HG03039 (cell line): ENCODE measurements around the gene PERM1.
"Not testable (repeated sequence)": the region's sequence is repeated elsewhere in the genome, so short reads cannot be mapped to it uniquely, and the experiment has no call there.

Experiments
- ATAC-seq: cut with Tn5 transposase; IDR thresholded peaks from one replicate; pipeline ENCODE4 v1.9.1; 2021; ENCODE audit warnings: mild to moderate bottlenecking, moderate library complexity; ENCODE audit not compliant: unreplicated experiment

The PERM1 gene, protein sequence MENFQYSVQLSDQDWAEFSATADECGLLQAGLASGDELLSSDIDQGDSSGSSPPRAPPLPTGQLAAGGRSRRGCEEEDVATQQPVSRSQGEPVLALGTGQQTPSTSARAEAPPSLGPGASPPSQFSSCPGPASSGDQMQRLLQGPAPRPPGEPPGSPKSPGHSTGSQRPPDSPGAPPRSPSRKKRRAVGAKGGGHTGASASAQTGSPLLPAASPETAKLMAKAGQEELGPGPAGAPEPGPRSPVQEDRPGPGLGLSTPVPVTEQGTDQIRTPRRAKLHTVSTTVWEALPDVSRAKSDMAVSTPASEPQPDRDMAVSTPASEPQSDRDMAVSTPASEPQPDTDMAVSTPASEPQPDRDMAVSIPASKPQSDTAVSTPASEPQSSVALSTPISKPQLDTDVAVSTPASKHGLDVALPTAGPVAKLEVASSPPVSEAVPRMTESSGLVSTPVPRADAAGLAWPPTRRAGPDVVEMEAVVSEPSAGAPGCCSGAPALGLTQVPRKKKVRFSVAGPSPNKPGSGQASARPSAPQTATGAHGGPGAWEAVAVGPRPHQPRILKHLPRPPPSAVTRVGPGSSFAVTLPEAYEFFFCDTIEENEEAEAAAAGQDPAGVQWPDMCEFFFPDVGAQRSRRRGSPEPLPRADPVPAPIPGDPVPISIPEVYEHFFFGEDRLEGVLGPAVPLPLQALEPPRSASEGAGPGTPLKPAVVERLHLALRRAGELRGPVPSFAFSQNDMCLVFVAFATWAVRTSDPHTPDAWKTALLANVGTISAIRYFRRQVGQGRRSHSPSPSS

DNA sequence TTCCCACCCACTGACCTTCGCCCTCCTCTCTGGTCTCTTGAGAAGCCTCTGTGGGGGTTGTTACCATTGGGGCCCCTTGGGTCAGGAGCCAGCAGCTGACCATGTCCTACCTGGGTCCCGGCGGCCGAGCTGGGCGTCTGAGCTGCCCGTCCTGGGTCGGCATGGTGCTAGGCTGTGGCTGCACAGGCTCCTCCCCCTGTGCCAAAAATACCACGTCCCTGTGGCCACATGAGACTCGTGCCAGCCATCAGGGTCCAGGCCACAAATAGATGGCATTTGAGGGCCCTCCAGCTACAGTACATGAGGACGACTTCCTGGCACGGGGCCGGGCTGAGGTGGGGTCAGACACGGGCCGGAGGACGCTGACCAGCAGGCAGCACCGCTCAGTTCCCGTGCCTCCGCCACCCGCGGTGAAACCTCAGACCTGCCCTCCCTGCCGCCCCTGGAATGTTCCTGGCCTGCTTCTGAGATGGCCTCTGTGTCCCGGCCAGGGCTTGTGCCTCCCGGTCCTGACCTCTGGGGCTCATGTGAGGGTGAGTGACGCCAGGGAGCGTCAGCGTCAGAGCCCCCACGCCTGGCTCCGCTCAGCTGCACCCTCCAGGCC, at the start of gene PERM1:
Gene PERM1, minus strand, starts transcription at position 139 of the 604 bp plus-strand sequence. CDS start 1,064 bp downstream, outside the sequence.
- ATAC-seq: no peak

DNA sequence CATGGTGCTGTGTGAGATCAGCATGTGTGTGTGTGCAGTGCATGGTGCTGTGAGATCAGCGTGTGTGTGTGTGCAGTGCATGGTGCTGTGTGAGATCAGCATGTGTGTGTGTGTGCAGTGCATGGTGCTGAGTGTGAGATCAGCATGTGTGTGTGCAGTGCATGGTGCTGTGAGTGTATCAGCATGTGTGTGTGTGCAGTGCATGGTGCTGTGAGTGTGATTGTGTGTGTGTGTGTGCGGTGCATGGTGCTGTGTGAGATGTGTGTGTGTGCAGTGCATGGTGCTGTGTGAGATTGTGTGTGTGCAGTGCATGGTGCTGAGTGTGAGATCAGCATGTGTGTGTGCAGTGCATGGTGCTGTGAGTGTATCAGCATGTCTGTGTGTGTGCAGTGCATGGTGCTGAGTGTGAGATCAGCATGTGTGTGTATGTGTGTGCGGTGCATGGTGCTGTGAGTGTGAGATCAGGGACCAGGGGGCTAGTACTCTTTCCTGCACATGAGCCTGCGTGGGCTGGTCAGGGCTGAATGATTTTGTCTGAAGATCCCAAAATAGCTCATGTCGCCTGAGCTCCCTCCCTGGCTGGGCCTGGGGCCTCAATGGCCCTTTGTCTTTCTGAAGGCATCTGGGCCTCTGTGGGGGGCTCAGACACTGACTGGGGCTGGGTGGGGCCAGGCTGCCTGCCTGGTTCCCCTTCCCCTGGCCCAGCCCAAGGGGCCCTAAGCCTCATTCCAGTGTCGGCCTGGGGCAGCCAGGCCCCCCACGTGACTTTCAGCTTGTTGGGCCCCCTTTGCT, 49.2 kb upstream of the PERM1 start:
- not testable (repeated sequence) for ATAC-seq

DNA sequence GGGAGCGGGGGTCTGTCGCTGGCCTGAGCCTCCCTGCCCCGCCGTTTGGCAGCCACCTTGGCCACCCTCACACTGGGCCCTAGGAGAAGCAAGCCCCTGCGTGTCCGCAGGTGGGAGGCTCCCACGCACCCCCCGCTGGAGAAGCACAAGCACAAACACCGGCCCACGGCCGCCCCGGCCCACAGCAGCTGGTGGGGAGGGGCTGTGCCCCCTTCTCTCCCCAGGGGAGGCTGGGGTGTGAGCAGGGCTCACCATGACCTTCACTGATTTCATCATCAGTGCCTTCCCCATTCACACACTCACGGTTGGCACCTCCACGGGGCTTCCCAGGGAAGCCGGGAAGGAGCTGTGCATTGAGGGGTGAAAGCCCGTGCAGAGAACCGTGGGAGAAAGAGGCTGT, 45.9 kb upstream of the PERM1 start:
- no peak for ATAC-seq

DNA sequence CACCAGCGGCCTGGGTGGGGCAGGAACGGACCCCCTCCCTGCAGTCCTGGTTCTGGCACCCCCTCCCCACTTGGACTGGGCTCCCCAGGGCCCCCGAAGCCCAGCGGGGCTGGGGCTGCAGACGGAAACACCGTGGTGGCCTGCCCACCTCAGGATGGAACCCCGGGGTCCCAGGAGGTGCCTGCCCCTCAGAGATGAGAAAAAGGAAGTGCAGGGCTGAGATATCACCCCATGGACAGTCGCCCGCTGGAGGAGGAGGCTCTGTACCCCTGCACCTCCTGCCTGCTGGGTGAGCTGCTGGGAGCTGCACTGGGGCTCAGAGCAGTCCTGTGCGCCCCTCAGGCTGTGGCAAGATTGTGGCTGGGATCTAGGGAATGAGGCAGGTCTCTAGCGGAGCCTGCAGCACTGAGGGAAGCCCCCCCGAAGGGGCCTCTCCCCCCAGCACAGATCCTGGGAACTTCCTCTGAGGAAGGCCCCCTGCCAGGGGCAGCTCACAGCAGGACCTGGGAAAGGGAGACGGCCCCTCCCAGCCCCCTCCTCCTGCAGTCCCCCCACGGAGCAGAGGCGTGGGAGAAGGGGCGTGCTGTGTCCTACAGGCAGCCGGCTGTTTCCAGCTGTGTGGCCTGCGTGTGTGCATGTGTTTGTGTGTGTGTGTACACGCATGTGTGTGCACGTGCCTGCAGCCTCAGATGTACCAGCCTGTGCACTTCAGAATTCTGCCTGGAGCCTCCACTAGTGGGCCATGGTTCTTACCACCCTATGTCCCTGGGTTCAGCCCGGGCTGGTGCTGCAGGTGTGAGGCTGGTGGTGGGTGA, 44.9 kb upstream of the PERM1 start:
- ATAC-seq: no peak

DNA sequence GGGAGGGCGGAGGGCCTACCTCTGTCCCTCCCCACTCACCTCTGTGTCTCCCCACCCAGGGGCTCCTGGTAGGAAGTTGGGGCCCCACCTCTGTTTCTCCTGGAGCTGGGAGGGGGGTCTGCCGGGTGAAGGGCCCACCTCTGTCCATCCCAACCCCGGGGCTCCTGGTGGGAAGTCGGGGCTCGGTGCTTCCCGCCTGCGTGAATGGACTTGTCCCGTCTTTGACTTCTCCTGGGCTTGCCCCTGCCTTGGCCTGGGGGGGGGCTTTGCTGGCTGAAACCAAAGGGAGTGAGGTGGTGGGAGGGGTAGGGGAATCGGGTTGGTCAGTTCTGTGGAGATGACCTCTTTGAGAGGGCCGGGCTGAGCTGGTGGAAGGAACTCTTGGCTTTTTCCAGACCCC, 43.8 kb upstream of the PERM1 start:
- ATAC-seq: no peak

DNA sequence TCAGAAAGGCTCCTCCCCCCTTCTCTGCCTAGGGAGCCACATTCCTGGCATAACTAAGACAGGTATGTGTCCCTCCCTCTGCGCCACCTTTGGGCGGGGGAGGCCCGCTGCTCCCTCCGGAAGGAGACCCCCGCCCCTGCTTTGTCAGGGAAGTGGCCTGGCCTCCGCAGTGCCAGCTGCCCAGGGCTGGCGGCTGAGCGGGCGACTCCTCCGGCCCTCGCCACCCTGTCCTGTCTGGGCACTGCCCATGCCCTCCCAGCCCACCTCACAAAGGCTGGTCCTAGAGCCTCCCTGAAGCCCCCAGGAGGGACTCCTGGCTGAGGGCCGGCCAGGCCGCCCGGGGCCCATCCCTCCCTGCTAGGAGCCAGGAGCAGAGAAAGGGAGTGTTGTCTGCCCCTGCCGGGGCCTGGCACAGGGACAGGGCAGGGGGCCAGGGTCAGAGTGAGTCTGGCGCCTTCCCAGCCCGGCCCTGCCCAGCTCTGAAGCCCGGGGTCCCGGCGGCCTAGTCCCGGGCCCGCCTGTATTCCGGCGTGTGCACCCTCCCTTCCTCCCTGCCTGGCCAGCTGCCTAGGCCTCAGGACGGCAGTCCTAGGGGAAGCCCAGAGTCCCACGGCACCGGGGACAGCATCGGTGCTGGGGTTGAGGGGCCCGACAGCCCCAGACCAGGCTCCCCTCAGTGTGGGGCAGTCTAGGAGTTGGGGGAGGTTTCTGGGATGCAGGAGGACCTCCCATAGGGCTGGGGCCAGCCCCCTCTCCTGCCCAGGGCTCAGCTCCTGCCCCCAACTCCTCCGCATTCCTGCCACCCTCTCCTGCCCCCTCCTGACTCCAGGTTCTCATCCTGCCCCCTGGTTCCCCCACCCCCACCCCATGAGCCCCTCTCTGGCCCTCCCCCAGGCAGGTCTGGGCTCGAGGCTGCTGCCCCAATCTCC, 43.1 kb upstream of the PERM1 start:
- no peak for ATAC-seq

DNA sequence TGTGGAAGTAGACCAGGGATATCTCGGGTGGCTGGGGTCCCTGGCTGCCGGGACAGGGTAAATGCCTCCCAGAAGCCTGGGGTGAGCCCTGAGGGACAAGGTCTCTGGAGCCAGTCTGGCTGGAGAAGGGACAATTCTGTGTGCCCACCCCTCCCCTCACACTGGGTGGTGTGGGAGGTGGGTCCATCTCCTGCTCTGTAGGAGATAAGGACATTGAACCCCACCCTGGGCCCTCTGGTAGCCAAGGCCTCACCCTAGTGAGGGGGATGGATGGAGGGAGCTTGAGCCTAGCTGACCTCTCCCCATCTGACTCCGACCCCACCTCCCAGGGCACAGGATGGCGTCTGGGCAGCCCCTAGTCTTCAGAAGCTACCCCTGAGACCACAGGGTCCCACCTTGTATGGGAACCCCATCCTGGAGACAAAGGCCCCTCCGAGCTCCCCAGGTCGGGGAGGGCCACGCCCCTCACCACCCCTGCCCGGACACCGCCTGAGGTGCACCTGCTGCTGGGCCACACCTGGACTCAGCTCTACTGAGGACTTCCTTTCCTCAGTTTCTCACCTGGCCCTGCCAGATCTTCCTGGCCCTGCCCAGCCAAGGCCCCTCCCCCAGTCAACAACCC, 42.4 kb upstream of the PERM1 start:
- no peak for ATAC-seq

DNA sequence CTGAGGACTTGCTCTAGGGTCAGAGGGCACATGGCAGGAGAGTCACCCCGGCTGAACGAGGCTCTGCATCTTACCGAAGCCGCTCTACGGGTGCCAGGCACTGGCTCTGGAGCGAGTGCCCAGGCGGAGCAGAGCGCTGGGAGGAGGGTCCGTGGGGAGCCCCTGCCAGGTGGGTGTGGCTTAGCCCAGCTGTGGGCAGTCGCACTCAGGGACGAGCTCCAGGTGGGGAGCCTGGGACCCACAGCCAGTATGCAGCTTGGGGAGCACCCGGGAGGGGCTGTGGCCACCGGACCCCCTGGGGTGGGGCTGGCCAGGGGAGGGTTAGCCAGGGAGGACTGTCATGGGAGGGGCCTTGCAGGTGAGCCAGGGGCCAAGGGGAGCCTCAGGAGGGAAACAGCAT, 41.8 kb upstream of the PERM1 start:
- ATAC-seq: no peak

DNA sequence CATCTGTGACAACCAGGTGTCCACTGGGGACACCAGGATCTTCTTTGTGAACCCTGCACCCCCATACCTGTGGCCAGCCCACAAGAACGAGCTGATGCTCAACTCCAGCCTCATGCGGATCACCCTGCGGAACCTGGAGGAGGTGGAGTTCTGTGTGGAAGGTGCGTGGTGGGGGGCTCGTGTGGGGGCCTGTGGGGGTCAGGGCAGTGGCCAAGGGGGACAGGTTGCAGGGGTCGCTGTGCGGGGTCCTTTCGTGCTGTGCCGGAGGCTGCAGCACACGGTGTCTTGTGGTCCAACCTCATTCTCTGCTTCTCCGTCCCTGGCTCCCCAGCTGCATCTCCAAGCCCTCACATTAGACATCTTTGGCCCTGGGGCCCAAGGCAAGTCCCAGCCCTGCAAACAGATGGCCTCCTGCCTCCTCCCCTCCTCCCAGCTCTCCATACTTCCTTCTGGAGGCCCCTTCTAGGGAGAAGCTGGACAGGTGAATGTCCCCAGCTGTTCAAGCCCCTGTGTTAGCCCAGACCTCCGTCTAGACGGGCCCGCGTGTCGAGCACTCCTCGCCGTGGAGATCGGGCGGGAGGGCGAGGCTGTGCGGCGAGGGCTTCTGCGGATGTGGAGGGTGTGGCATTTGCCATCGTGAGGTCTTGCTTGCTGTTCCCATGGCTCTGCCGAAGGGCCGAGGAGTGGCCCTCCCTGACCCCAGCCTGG, 40.6 kb upstream of the PERM1 start:
- no peak for ATAC-seq

DNA sequence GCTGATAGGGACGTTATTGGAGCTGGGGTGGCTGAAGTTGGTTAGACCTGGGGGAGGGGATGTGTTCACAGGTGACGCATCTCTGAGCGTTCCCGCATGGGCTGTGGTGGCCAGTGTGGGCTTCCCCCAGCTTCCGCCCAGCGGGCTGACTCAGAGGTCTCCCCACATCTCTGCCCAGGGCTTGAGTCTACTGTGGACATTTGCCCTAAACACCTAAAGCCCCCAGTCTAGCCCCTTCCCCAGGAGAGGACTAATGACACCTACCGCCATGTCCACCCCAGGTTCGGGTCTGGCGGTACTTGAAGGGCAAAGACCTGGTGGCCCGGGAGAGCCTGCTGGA, 40.0 kb upstream of the PERM1 start:
- ATAC-seq: no peak

DNA sequence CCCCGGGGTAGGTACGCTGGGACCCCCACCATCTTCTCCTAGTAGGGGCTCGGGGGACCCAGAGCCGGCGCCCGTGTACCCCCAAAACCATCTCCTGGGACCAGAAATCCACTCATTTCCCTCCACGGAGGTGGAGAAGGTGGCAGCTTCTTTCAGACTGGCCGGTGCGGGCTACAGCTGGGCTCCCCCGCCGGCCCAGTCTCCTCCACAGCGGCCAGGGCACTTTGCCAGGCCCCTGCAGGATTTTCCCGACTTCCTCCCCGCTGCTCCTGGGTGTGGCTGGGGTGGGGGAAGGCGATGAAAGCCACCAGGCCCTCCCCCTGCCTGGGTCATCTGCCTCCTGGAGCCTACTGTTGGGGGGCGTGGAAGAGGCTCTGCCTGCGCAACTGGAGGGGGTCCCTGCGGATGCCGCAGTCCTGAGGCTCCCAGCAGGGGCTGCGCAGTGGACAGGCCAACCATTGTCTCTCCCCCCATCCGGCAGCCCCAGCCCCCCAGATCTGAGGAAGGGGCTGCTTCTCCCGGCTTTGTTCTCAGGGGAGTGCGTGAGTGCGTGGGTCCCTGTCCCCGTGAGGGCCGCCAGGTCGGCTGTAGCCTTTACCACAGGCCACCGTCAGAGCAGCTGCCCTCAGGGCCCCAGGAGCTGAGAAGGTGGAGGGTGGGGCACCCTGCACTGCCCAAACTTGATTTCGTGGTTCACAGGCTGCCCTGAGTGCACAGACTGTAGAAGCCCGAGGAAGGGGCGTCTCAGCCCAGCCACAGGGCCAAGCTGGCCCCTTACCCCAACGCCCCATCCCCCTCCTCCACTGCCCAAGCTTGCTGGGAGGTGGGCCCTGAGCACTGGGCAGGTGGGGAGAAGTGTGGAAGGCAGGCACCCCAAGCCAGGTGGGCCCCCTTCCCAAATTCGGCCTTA, 39.4 kb upstream of the PERM1 start:
- ATAC-seq: no peak

DNA sequence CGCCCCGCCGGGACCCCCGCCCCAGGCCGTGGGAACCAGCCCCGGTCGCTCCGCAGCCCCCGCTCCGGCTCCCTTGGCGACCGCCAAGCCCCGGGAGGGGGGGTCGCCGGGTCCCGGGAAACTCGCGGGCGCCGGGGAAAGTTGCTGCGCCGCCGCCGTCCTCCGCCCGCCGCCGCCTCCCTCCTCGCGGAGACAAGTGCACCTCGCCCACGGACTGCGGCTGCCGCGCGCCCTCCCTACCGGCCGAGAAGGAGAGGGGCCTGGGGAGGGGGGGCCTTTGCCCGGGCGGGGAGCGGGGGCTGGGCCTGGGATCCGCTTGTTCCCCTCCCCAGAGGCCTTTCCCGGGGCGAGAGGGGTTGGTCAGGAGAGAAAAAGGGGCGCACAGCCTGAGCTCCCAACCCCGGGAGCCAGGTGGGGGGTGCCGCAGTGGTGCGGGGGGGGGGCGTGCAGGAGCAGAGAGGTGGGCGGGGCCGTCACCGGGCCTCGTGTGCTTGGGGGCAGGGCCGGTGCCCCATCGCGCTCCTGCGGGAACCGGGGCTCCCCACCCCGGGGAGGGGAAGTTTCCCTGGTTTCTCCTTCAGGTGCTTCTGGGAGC, 38.6 kb upstream of the PERM1 start:
- peak; percentile 13 for ATAC-seq

DNA sequence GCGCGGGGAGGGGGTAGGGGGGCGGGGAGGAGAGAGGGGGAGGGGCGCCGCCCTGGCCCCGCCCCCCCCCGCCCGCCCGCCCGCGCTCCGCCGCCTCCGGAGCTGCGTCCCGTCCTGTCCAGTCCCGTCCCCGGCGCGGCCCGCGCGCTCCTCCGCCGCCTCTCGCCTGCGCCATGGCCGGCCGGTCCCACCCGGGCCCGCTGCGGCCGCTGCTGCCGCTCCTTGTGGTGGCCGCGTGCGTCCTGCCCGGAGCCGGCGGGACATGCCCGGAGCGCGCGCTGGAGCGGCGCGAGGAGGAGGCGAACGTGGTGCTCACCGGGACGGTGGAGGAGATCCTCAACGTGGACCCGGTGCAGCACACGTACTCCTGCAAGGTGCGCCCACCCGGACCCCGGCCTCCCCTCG, 38.1 kb upstream of the PERM1 start, which contains the start of gene AGRN:
Gene AGRN, plus strand, starts transcription at position 121 of the 405 bp plus-strand sequence. Its CDS starts 53 bp downstream, at position 174.
- peak; percentile 18 for ATAC-seq

DNA sequence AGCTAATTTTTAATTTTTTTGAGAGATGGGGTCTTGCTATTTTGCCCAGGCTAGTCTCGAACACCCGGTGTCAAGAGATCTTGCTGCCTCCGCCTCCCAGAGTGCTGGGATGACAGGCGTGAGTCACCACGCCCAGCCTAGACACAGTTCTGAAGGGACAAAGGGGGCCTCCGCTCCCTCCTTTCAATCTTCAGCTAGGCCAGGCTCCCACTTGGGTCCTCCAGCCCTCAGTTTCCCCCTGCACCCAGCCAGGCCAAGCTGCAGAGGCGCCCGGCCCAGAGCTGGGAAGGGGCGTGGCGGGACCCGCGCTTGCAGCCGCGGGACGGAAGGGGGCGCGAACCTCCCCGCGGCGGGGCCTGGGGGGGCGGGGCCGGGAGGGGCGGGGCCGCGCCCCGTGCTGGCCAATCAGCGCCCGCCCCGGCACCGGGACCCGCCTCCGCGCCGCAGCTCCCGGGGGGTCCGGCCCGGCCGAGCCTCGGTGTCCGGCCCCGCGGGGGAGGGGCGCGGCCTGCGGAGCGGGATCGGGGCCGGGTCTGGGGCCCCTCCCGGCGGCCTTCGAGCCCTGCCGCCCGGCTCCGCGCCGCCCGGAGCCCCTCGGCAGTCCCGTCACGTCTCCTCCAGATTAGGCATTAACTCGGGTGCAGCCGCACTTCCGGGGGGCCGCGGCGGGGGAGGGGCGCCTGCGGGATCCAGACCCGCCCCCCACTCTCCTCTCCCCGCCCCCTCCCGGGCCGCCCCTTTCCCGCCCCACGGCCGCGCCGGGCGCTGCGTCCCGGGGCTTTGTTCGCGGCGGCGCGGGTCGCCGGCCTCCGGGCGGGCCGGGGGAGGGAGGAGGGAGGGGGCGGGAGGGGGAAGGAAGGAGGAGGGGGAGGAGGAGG, 37.5 kb upstream of the PERM1 start:
- ATAC-seq: peak; percentile 59

DNA sequence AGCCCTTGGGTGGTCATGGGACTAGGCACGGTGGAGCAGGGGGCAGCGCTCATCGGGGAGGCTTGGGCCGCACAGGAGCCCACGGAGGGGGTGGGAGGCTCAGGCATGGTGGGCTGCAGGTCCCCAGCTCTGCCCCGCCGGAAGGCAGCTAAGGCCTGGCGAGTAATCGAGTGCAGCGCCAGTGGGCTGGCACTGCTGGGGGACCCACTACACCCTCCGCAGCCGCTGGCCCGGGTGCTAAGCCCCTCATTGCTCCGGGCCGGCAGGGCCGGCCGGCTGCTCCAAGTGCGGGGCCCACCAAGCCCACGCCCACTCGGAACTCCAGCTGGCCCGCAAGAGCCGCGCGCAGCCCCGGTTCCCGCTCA, 36.4 kb upstream of the PERM1 start:
- ATAC-seq: not testable (repeated sequence)
